ENCODE results near the gene PRIM2.
"Not testable (repeated sequence)": the region's sequence is repeated elsewhere in the genome, so short reads cannot be mapped to it uniquely, and the experiment has no call there.

GRCh38 chr6:57308755-57309154 lies 8.7 kb upstream of the PRIM2 start:
- TF ChIP-seq ETS1 (IDR thresholded peaks at IDR 0.05); ZNF114 (CRISPR knock-in tag; IDR thresholded peaks at IDR 0.05); EZH2 (IDR thresholded peaks at IDR 0.05; ENCODE audit: low read depth, unreplicated experiment); EZH2phosphoT487 (IDR thresholded peaks at IDR 0.05; ENCODE audit: unreplicated experiment); REST (IDR thresholded peaks at IDR 0.05; ENCODE audit: unreplicated experiment); POLR2AphosphoS5 (IDR thresholded peaks at IDR 0.05; ENCODE audit: low read depth); CREB1 (CRISPR knock-in tag; IDR thresholded peaks at IDR 0.05; ENCODE audit: low read depth): not testable (repeated sequence)
- TF ChIP-seq, protein P1, sequence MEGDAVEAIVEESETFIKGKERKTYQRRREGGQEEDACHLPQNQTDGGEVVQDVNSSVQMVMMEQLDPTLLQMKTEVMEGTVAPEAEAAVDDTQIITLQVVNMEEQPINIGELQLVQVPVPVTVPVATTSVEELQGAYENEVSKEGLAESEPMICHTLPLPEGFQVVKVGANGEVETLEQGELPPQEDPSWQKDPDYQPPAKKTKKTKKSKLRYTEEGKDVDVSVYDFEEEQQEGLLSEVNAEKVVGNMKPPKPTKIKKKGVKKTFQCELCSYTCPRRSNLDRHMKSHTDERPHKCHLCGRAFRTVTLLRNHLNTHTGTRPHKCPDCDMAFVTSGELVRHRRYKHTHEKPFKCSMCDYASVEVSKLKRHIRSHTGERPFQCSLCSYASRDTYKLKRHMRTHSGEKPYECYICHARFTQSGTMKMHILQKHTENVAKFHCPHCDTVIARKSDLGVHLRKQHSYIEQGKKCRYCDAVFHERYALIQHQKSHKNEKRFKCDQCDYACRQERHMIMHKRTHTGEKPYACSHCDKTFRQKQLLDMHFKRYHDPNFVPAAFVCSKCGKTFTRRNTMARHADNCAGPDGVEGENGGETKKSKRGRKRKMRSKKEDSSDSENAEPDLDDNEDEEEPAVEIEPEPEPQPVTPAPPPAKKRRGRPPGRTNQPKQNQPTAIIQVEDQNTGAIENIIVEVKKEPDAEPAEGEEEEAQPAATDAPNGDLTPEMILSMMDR (conservative IDR thresholded peaks at IDR 0.05; ENCODE audit: low read depth in 2 of 2) = not testable (repeated sequence)
- TF ChIP-seq, protein P2, sequence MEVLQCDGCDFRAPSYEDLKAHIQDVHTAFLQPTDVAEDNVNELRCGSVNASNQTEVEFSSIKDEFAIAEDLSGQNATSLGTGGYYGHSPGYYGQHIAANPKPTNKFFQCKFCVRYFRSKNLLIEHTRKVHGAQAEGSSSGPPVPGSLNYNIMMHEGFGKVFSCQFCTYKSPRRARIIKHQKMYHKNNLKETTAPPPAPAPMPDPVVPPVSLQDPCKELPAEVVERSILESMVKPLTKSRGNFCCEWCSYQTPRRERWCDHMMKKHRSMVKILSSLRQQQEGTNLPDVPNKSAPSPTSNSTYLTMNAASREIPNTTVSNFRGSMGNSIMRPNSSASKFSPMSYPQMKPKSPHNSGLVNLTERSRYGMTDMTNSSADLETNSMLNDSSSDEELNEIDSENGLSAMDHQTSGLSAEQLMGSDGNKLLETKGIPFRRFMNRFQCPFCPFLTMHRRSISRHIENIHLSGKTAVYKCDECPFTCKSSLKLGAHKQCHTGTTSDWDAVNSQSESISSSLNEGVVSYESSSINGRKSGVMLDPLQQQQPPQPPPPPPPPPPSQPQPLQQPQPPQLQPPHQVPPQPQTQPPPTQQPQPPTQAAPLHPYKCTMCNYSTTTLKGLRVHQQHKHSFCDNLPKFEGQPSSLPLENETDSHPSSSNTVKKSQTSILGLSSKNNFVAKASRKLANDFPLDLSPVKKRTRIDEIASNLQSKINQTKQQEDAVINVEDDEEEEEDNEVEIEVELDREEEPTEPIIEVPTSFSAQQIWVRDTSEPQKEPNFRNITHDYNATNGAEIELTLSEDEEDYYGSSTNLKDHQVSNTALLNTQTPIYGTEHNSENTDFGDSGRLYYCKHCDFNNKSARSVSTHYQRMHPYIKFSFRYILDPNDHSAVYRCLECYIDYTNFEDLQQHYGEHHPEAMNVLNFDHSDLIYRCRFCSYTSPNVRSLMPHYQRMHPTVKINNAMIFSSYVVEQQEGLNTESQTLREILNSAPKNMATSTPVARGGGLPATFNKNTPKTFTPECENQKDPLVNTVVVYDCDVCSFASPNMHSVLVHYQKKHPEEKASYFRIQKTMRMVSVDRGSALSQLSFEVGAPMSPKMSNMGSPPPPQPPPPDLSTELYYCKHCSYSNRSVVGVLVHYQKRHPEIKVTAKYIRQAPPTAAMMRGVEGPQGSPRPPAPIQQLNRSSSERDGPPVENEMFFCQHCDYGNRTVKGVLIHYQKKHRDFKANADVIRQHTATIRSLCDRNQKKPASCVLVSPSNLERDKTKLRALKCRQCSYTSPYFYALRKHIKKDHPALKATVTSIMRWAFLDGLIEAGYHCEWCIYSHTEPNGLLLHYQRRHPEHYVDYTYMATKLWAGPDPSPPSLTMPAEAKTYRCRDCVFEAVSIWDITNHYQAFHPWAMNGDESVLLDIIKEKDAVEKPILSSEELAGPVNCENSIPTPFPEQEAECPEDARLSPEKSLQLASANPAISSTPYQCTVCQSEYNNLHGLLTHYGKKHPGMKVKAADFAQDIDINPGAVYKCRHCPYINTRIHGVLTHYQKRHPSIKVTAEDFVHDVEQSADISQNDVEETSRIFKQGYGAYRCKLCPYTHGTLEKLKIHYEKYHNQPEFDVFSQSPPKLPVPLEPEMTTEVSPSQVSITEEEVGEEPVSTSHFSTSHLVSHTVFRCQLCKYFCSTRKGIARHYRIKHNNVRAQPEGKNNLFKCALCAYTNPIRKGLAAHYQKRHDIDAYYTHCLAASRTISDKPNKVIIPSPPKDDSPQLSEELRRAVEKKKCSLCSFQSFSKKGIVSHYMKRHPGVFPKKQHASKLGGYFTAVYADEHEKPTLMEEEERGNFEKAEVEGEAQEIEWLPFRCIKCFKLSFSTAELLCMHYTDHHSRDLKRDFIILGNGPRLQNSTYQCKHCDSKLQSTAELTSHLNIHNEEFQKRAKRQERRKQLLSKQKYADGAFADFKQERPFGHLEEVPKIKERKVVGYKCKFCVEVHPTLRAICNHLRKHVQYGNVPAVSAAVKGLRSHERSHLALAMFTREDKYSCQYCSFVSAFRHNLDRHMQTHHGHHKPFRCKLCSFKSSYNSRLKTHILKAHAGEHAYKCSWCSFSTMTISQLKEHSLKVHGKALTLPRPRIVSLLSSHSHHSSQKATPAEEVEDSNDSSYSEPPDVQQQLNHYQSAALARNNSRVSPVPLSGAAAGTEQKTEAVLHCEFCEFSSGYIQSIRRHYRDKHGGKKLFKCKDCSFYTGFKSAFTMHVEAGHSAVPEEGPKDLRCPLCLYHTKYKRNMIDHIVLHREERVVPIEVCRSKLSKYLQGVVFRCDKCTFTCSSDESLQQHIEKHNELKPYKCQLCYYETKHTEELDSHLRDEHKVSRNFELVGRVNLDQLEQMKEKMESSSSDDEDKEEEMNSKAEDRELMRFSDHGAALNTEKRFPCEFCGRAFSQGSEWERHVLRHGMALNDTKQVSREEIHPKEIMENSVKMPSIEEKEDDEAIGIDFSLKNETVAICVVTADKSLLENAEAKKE (CRISPR knock-in tag; IDR thresholded peaks at IDR 0.05) = not testable (repeated sequence)

Data from GM23338 (cell line).